Measurements from ENCODE around the gene ACACA. TPM values are rescaled to one million over a fixed set of nuclear protein-coding genes. Genes with fewer than 3 reads are reported as not detected.
"Not testable (repeated sequence)": the region's sequence is repeated elsewhere in the genome, so short reads cannot be mapped to it uniquely, and the experiment has no call there.

ACACA gene
- total RNA-seq, 1 experiment from 2014 or later: 31.6 TPM

GRCh38 chr17:37382056-37382455, 24.6 kb downstream of the ACACA start:
- no peak for DNase-seq
- Histone ChIP-seq H3K36me3 (replicated peaks; ENCODE audit: control insufficient read depth, insufficient read depth, low read length) (no peaks in the 10 kb centered on the region), H3K4me3 (ENCODE audit: insufficient read depth, low read depth, low read length) (no peak overlapping the region), H3K27me3 (ENCODE audit: control insufficient read depth, insufficient read depth, low read length) (no peaks in the 10 kb centered on the region)

DNA sequence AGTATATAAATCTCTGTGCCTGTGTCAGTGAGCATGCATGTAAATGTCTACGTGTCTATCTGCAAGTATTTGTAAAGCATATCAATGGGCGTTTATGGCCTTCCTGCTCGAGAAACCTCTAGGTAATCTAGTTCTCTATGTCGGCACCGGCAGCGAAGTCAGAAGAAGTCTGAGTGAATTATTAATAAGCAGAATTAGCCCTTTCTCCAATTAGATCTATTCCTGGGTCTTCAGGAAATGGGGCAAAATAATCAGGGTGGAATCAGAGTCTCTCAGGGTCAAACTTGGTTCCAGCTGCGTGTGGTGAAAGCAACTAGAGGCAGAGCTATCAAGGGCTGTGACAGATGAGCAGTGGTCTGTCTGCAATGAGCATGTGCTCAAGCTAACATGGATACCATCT, 30.9 kb downstream of the ACACA start, which contains the start of gene C17orf78:
TSS of gene C17orf78 (plus strand) at position 280 of the 400 bp plus-strand sequence. CDS start at position 388, 108 bp downstream.
- Histone ChIP-seq H3K27me3 (ENCODE audit: control insufficient read depth, insufficient read depth, low read length) (no peaks in the 10 kb centered on the region), H3K36me3 (replicated peaks; ENCODE audit: control insufficient read depth, insufficient read depth, low read length) (no peaks in the 10 kb centered on the region), H3K4me3 (ENCODE audit: insufficient read depth, low read depth, low read length) (no peak within 1 kb of the TSS)
- no peak for DNase-seq

DNA sequence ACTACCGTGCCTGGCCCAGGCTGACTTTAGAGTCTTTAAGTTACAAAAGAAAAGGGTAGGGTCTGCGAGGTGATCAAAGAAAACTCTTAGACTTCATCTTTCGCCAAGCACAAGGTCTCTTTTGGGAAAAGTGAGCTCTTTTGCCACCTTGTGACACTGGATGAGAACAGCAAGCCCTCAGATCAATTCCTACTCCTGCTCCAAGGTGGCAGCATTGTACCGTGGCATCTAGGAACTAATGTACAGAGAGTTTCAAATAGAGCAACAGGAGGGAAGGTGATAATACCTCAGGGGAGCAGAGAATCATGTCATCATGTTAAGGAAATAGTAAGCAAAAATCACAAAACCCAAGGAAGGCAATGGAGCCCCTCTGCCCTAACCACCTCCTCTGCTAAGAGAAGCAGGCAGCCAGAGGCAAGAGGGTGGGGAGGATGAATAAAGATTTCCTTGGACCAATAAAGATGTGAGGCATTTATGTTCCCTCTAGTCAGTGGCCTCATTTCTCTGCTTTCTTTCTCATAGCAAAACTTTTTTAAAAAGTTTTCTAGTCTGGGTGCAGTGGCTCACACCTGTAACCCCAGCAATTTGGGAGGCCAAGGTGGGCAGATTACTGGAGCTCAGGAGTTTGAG, 33.0 kb downstream of the ACACA start:
- Histone ChIP-seq H3K4me3 (ENCODE audit: insufficient read depth, low read depth, low read length) (no peak overlapping the region), H3K27me3 (ENCODE audit: control insufficient read depth, insufficient read depth, low read length) (no peaks in the 10 kb centered on the region), H3K36me3 (replicated peaks; ENCODE audit: control insufficient read depth, insufficient read depth, low read length) (no peaks in the 10 kb centered on the region)
- DNase-seq: peak; percentile 78

- Histone ChIP-seq H3K36me3 (replicated peaks; ENCODE audit: control insufficient read depth, insufficient read depth, low read length) (no peaks in the 10 kb centered on the region), H3K27me3 (ENCODE audit: control insufficient read depth, insufficient read depth, low read length) (no peaks in the 10 kb centered on the region), H3K4me3 (ENCODE audit: insufficient read depth, low read depth, low read length) (no peak overlapping the region)
- no peak for DNase-seq
Observed at GRCh38 chr17:37368577-37368976, 38.1 kb downstream of the ACACA start.

DNA sequence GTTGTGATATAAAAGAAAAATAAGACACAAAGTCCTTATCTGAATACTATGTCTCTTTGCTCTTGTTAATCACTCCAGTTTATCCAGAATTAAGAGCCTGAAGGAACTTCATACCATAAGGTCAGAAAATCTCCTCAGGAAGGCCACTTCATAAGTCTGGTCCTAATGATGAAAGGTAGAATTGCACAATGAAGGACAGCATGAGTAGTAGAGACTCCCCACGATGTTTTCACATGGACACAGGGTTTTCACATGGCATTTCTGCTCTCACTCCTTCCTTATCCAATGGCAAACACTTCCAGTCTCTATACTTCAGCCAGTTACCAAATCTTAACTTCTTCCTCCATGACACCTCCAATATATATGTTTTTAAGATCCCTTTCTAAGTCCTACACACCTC, 41.0 kb downstream of the ACACA start:
- no peak overlapping the region for H3K4me3 ChIP-seq (ENCODE audit: insufficient read depth, low read depth, low read length)
- no peak for DNase-seq
- H3K36me3 ChIP-seq (replicated peaks; ENCODE audit: control insufficient read depth, insufficient read depth, low read length): no peaks in the 10 kb centered on the region
- no peaks in the 10 kb centered on the region for H3K27me3 ChIP-seq (ENCODE audit: control insufficient read depth, insufficient read depth, low read length)

DNA sequence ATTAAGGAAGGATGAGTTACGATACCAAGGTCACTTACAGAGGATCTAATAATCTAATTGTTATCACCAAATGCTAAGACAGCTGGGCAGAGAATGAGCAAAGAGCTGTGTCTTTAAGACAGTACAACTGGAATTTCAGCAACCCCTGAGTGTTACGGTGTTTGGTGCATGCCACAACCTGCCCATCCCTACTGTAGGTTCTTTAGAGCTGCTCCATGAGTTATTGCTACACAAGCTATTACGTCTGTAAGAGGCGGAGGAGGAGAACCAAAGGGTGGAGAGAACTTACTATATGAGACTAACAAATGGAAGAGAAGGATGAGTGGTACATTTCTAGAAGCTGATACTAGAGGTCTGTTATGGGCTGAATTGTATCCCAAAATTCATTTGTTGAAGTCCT, 45.1 kb downstream of the ACACA start:
- Histone ChIP-seq H3K36me3 (replicated peaks; ENCODE audit: control insufficient read depth, insufficient read depth, low read length) (no peaks in the 10 kb centered on the region), H3K4me3 (ENCODE audit: insufficient read depth, low read depth, low read length) (no peak overlapping the region), H3K27me3 (ENCODE audit: control insufficient read depth, insufficient read depth, low read length) (no peaks in the 10 kb centered on the region)
- no peak for DNase-seq

DNA sequence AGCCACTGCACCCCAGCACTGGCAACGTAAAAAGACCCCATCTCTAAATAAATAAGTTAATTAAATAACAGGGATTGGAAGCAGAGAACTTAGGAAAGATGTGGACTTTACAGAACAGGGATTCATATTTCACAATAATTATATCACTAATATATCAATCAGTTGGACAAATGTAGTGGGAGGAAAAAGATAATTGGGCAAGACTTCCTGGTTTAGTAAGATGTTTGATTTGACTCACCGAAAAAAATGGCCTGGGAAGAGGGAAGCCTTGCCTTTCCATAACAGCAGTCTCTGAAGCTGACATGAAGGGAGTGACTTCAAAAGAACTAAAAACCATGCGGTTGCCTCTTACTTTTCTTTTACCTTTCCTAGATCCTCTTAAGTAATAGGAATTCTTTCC, 46.0 kb downstream of the ACACA start:
- Histone ChIP-seq H3K4me3 (ENCODE audit: insufficient read depth, low read depth, low read length) (no peak overlapping the region), H3K36me3 (replicated peaks; ENCODE audit: control insufficient read depth, insufficient read depth, low read length) (no peaks in the 10 kb centered on the region), H3K27me3 (ENCODE audit: control insufficient read depth, insufficient read depth, low read length) (no peaks in the 10 kb centered on the region)
- DNase-seq: no peak

DNA sequence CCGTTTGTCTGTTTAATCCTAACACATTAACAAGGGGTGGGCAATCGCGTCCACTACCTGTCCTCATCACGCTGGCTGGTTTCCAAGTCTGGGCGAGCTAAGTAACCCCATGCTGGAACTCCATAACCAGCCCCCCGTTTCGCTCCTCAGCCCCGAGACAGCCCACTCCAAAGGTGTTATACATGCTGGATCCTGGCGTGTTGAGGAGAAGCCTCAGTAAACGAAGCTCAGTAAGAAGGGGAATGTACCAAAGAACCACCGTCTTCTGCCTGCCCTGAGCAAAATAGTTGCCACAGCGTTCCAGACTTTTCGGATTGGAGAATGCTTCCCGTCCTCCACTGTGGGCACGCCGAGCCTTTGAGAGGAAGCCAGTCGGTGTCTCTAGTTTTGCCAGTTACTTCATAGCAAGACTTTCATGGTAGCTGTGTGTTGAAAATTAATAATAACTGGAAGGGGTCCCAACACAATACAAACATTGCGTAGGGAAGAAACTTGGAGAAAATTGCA, 46.9 kb downstream of the ACACA start:
- peak overlapping the region; percentile 45 for H3K4me3 ChIP-seq (ENCODE audit: insufficient read depth, low read depth, low read length)
- H3K36me3 ChIP-seq (replicated peaks; ENCODE audit: control insufficient read depth, insufficient read depth, low read length): no peaks in the 10 kb centered on the region
- H3K27me3 ChIP-seq (ENCODE audit: control insufficient read depth, insufficient read depth, low read length): no peaks in the 10 kb centered on the region
- no peak for DNase-seq

DNA sequence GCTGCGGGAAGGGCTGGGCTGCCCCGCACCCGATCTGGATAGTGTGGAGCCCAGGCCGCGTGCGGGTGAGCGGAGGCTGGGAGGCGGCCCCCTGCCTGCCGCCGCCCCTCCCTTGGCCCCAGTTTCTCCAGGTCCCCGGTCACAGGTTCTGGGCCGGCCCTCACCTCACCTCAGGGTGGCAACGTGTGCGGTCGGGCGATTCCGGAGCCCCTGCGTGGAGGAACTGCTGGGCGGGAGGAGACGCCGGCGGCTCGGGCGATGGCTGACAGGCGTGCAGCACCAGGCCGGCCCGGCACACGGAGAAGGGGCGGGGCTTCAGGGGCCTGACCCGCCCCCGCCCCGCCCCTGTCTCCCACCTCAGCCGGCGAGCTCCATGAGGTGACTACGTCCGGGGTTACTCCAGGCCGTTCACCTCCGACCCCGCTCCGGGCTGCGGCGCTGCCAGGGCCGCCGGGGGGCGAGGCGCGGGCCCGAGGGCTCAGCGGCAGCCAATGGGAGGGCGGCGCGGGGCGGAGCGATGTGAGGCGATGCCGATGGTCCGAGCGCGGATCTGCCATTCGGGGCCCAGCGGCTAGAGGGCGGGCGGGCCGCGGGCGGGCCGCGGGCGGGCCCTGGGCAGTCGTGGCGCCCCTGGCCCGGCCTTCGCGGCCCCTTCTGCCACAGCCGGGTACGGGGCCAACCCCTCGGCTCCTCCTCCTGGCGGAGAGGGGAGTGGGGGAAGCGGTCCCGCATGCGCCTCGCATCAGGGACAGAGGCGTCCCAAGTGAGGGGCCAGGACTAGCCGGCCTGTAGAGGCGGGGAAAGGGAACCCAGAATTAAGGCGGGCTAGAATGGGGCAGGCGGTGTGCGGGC, 47.6 kb downstream of the ACACA start:
- Histone ChIP-seq H3K36me3 (replicated peaks; ENCODE audit: control insufficient read depth, insufficient read depth, low read length) (peaks cover 3% of the 10 kb centered on the region; the same call in 1 of the 2 replicates), H3K4me3 (ENCODE audit: insufficient read depth, low read depth, low read length) (peak overlapping the region; percentile 85), H3K27me3 (ENCODE audit: control insufficient read depth, insufficient read depth, low read length) (no peaks in the 10 kb centered on the region)
- DNase-seq: peak; percentile 99

GRCh38 chr17:37358098-37358829, 48.4 kb downstream of the ACACA start:
- Histone ChIP-seq H3K36me3 (replicated peaks; ENCODE audit: control insufficient read depth, insufficient read depth, low read length) (peaks cover 3% of the 10 kb centered on the region; the same call in 1 of the 2 replicates), H3K4me3 (ENCODE audit: insufficient read depth, low read depth, low read length) (peak overlapping the region; percentile 85), H3K27me3 (ENCODE audit: control insufficient read depth, insufficient read depth, low read length) (no peaks in the 10 kb centered on the region)
- peak; percentile 88 for DNase-seq

DNA sequence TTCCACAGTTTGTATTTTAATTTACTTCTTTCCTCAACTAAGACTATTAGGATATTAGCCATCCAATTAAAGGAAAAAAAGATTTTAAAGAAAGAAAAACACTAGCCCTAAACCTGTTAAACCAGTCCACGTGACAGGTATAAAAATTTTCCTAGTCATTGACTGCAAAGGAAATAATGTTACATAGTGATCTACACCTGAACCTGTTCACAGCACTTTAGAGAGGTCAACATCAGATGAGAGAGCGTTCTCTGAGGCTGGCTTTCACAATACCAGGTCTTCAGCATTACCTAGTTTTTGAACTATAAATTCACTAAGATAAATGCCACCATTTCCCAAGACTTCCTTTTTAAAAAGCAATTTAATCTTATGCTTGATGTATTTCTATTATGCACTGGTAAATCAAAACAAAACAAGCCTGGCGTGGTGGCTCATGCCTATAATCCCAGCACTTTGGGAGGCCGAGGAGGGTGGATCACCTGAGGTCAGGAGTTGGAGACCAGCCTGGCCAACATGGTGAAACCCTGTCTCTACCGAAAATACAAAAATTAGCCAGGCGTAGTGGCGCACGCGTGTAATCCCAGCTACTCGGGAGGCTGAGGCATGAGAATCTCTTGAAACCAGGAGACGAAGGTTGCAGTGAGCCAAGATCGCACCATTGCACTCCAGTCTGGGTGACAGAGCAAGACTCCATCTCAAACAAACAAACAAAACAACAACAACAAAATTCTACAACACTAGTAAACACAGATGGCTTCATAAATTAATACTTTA, 49.7 kb downstream of the ACACA start:
- H3K27me3 ChIP-seq (ENCODE audit: control insufficient read depth, insufficient read depth, low read length); H3K36me3 ChIP-seq (replicated peaks; ENCODE audit: control insufficient read depth, insufficient read depth, low read length); H3K4me3 ChIP-seq (ENCODE audit: insufficient read depth, low read depth, low read length); DNase-seq: not testable (repeated sequence)

- H3K27me3 ChIP-seq (ENCODE audit: control insufficient read depth, insufficient read depth, low read length); H3K36me3 ChIP-seq (replicated peaks; ENCODE audit: control insufficient read depth, insufficient read depth, low read length); H3K4me3 ChIP-seq (ENCODE audit: insufficient read depth, low read depth, low read length); DNase-seq: not testable (repeated sequence)
Observed at GRCh38 chr17:37346863-37347402, 59.7 kb downstream of the ACACA start.

DNA sequence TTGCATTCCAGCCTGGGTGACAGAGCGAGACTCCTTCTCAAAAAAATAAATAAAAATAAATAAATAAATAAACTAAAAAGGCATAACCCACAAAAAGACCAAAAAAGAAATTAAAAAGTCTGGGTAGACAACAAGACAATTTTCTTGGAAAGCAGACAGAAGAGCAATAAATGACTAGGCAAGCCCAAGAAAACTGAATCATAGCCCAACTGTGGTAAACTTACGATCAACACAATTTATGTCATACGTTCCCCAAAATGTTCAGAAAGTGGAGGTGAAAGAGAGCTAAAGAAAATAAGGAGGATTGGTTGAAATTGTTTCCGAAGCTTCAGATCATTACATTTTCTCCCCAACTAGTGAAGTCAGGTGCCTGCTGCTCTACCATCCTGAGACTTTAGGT, 62.1 kb downstream of the ACACA start:
- no peak for DNase-seq
- peaks cover 2% of the 10 kb centered on the region for H3K36me3 ChIP-seq (replicated peaks; ENCODE audit: control insufficient read depth, insufficient read depth, low read length)
- no peaks in the 10 kb centered on the region for H3K27me3 ChIP-seq (ENCODE audit: control insufficient read depth, insufficient read depth, low read length)
- H3K4me3 ChIP-seq (ENCODE audit: insufficient read depth, low read depth, low read length): no peak overlapping the region

DNA sequence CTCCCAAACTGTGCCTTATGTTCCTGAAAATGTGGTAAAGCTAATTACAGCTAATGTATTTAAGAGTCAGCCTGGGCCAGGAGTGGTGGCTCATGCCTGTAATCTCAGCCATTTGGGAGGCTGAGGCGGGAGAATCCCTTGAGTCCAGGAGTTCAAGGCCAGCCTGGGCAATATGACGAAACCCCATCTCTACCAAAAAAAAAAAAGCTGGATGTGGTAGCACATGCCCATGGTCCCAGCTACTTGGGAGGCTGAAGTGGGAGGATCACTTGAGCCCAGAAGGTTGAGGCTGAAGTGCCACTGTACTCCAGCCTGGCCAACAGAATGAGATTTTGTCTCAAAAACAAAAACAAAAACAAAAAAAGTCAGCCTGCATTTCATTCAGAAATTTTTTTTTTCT, 64.0 kb downstream of the ACACA start:
- Histone ChIP-seq H3K4me3 (ENCODE audit: insufficient read depth, low read depth, low read length) (no peak overlapping the region), H3K27me3 (ENCODE audit: control insufficient read depth, insufficient read depth, low read length) (no peaks in the 10 kb centered on the region), H3K36me3 (replicated peaks; ENCODE audit: control insufficient read depth, insufficient read depth, low read length) (peaks cover 5% of the 10 kb centered on the region)
- no peak for DNase-seq

All from H7 (cell line).